ENCODE results near the gene PARD3.

- TF ChIP-seq, protein P1, sequence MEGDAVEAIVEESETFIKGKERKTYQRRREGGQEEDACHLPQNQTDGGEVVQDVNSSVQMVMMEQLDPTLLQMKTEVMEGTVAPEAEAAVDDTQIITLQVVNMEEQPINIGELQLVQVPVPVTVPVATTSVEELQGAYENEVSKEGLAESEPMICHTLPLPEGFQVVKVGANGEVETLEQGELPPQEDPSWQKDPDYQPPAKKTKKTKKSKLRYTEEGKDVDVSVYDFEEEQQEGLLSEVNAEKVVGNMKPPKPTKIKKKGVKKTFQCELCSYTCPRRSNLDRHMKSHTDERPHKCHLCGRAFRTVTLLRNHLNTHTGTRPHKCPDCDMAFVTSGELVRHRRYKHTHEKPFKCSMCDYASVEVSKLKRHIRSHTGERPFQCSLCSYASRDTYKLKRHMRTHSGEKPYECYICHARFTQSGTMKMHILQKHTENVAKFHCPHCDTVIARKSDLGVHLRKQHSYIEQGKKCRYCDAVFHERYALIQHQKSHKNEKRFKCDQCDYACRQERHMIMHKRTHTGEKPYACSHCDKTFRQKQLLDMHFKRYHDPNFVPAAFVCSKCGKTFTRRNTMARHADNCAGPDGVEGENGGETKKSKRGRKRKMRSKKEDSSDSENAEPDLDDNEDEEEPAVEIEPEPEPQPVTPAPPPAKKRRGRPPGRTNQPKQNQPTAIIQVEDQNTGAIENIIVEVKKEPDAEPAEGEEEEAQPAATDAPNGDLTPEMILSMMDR (IDR thresholded peaks at IDR 0.05; ENCODE audit: insufficient read depth, low read depth, low read length) = no peak
- no peak for TF ChIP-seq EZH2 (IDR thresholded peaks at IDR 0.05; ENCODE audit: insufficient read depth, low read length)
Measured at GRCh38 chr10:34348021-34348420, 467.1 kb downstream of the PARD3 start.

Measured in astrocyte (in vitro differentiated cells and primary cell).